NCI-H128 (cell line): ENCODE results near the gene FLVCR2.

Experiments used
- DNase-seq: peaks from one replicate; lab custom pipeline; 2025; ENCODE audit not compliant: unreplicated experiment; lab: John Stamatoyannopoulos, UW

The FLVCR2 gene

GRCh38 chr14:75626863-75627262 lies 48.4 kb downstream of the FLVCR2 start:
- no peak for DNase-seq

GRCh38 chr14:75627406-75627805 lies 49.0 kb downstream of the FLVCR2 start:
- no peak for DNase-seq

GRCh38 chr14:75628816-75629215 lies 50.4 kb downstream of the FLVCR2 start:
- DNase-seq: no peak

GRCh38 chr14:75630695-75631452 lies 52.5 kb downstream of the FLVCR2 start:
- DNase-seq: no peak

- no peak for DNase-seq
These were observed 53.0 kb downstream of the FLVCR2 start for GRCh38 chr14:75631453-75631831.

- no peak for DNase-seq
These were observed 56.4 kb downstream of the FLVCR2 start for GRCh38 chr14:75634848-75635247.

GRCh38 chr14:75636100-75636692 lies 57.8 kb downstream of the FLVCR2 start:
- DNase-seq: no peak

GRCh38 chr14:75640876-75641275 lies 62.5 kb downstream of the FLVCR2 start:
- no peak for DNase-seq

GRCh38 chr14:75643985-75644384 lies 65.6 kb downstream of the FLVCR2 start:
- no peak for DNase-seq

GRCh38 chr14:75645056-75645455 lies 66.6 kb downstream of the FLVCR2 start:
- no peak for DNase-seq

GRCh38 chr14:75646762-75647161 lies 68.3 kb downstream of the FLVCR2 start:
- DNase-seq: no peak

GRCh38 chr14:75647640-75648039 lies 69.2 kb downstream of the FLVCR2 start:
- no peak for DNase-seq

GRCh38 chr14:75648066-75648838 lies 69.8 kb downstream of the FLVCR2 start:
- no peak for DNase-seq

GRCh38 chr14:75649337-75649736 lies 70.9 kb downstream of the FLVCR2 start:
- DNase-seq: no peak

GRCh38 chr14:75649773-75650172 lies 71.4 kb downstream of the FLVCR2 start:
- no peak for DNase-seq

- DNase-seq: no peak
These were observed 72.0 kb downstream of the FLVCR2 start for GRCh38 chr14:75650253-75651058.

GRCh38 chr14:75653563-75653962 lies 75.1 kb downstream of the FLVCR2 start:
- DNase-seq: no peak

- peak; percentile 36 for DNase-seq
These were observed 75.8 kb downstream of the FLVCR2 start for GRCh38 chr14:75654127-75654732.

GRCh38 chr14:75655235-75655634 lies 76.8 kb downstream of the FLVCR2 start:
- no peak for DNase-seq

- no peak for DNase-seq
These were observed 78.9 kb downstream of the FLVCR2 start for GRCh38 chr14:75657331-75657730.

- DNase-seq: no peak
These were observed 80.5 kb downstream of the FLVCR2 start for GRCh38 chr14:75658957-75659356.
